Endodermal cell (in vitro differentiated cells): Measurements from ENCODE around the gene SQSTM1. TPM values are rescaled to one million over a fixed set of nuclear protein-coding genes. Genes with fewer than 3 reads are reported as not detected.

ENCODE experiments used
- DNase-seq: peaks from one replicate; pipeline ENCODE4 v3.0.0-alpha.2; 2017
- H3K27ac ChIP-seq: 2 replicates; pipeline ENCODE4 v1.5.1; 2013; ENCODE audit warnings: mild to moderate bottlenecking, low read depth, low read length, moderate library complexity
- H3K27me3 ChIP-seq: 2 replicates; pipeline ENCODE4 v1.6.1; 2013; ENCODE audit warnings: mild to moderate bottlenecking, low read length, moderate library complexity; ENCODE audit not compliant: insufficient read depth, control insufficient read depth, poor library complexity, severe bottlenecking
- H3K36me3 ChIP-seq: 2 replicates; pipeline ENCODE4 v1.7.0; 2013; ENCODE audit warnings: mild to moderate bottlenecking, low read length, moderate library complexity; ENCODE audit not compliant: control insufficient read depth, insufficient read depth
- H3K4me1 ChIP-seq: one replicate; pipeline ENCODE4 v1.7.0; 2013; ENCODE audit warnings: low read length; ENCODE audit not compliant: control insufficient read depth, insufficient read depth
- H3K4me3 ChIP-seq: 2 replicates; pipeline ENCODE4 v1.5.1; 2013; ENCODE audit warnings: mild to moderate bottlenecking, low read length, moderate library complexity
- H3K9ac ChIP-seq: 2 replicates; pipeline ENCODE4 v1.6.1; 2013; ENCODE audit warnings: mild to moderate bottlenecking, low read length, moderate library complexity; ENCODE audit not compliant: poor library complexity, severe bottlenecking; ENCODE audit errors: extremely low read depth
- H3K9me3 ChIP-seq: 2 replicates; pipeline ENCODE4 v1.6.1; 2013; ENCODE audit warnings: mild to moderate bottlenecking, low read length, moderate library complexity; ENCODE audit not compliant: control insufficient read depth
- H3K27ac Mint-ChIP-seq: 2 replicates; pipeline ENCODE4 v1.8.0; 2020; ENCODE audit warnings: mixed read lengths
- H3K27me3 Mint-ChIP-seq: 2 replicates; pipeline ENCODE4 v1.8.0; 2021; ENCODE audit warnings: mild to moderate bottlenecking, mixed read lengths; ENCODE audit not compliant: insufficient read depth
- H3K36me3 Mint-ChIP-seq: 2 replicates; pipeline ENCODE4 v1.8.0; 2020; ENCODE audit warnings: low read depth, mixed read lengths
- H3K4me1 Mint-ChIP-seq: 2 replicates; pipeline ENCODE4 v1.8.0; 2020; ENCODE audit warnings: mixed read lengths
- H3K4me3 Mint-ChIP-seq: 2 replicates; pipeline ENCODE4 v1.8.0; 2020; ENCODE audit warnings: mild to moderate bottlenecking, moderate library complexity, mixed read lengths
- H3K9me3 Mint-ChIP-seq: 2 replicates; pipeline ENCODE4 v1.8.0; 2020; ENCODE audit warnings: mild to moderate bottlenecking, mixed read lengths
- CTCF ChIP-seq: fragments of 200-600 bp; sonication (generic); conservative IDR thresholded peaks from 2 replicates; pipeline ENCODE4 v1.5.0; 2021; ENCODE audit warnings: antibody characterized with exemption, mild to moderate bottlenecking
- WGBS, 2 experiments: methylation state at CpG; one replicate each; pipeline versions ENCODE4 v1.1.5 to v1.1.7; 2013; ENCODE audit warnings: missing lambda C conversion rate in 2 of 2, mixed read lengths in 1 of 2; ENCODE audit not compliant: insufficient coverage in 1 of 2, insufficient read length in 1 of 2; 5-methylcytosine and 5-hydroxymethylcytosine counted together
- total RNA-seq, 2 donors: library from RNA; stranded (reverse); fragmentation: NEBNext Ultra II Directional in 1 of 2; extraction: Animal tissue kit (Norgen Biotek cat#: 25700) in 1 of 2; gene quantifications; 2 replicates in 1 of 2; 3 replicates in 1 of 2; pipeline ENCODE4 v1.2.1, GENCODE V29; 2021

SQSTM1 gene
- total RNA-seq, 2 donors from 2014 or later, result 134 to 172 TPM

- H3K27me3 Mint-ChIP-seq, result no peaks in the 10 kb centered on the region
- peak within 1 kb of the TSS; percentile 18 for H3K9ac ChIP-seq
- peak within 1 kb of the TSS; percentile 39 for H3K27ac Mint-ChIP-seq
- peaks cover 10% of the 10 kb centered on the region for H3K36me3 Mint-ChIP-seq
- H3K4me1 Mint-ChIP-seq, result peaks cover 13% of the 10 kb centered on the region
- peaks cover 7% of the 10 kb centered on the region for H3K36me3 ChIP-seq
- no peaks in the 10 kb centered on the region for H3K9me3 Mint-ChIP-seq
- no peak within 1 kb of the TSS for H3K27ac ChIP-seq
- WGBS, 2 experiments, result 0 to 1% methylated on average over 15 to 108 of the region's 108 CpGs
- peaks cover 2% of the 10 kb centered on the region for H3K4me1 ChIP-seq
- H3K9me3 ChIP-seq, result no peaks in the 10 kb centered on the region
- peak; percentile 86 for DNase-seq
- no peaks in the 10 kb centered on the region for H3K27me3 ChIP-seq
- TF ChIP-seq CTCF, result no peak
- H3K4me3 ChIP-seq, result peak within 1 kb of the TSS; percentile 78
- peak within 1 kb of the TSS; percentile 73 for H3K4me3 Mint-ChIP-seq
These were observed 14.3 kb upstream of the SQSTM1 start, which contains the start of gene MGAT4B for GRCh38 chr5:179806250-179807048. MGAT4B (minus strand) TSS chr5:179806866; CDS start chr5:179806583, 283 bp downstream.

GRCh38 chr5:179812135-179812825 is 8.4 kb upstream of the SQSTM1 start:
- H3K27me3 ChIP-seq, result no peaks in the 10 kb centered on the region
- no peak overlapping the region for H3K4me3 ChIP-seq
- no peak for TF ChIP-seq CTCF
- H3K27ac ChIP-seq, result no peak overlapping the region
- Mint-ChIP-seq H3K4me3 (no peak overlapping the region), H3K9me3 (no peaks in the 10 kb centered on the region), H3K27ac (no peak overlapping the region), H3K4me1 (no peaks in the 10 kb centered on the region), H3K27me3 (peaks cover 4% of the 10 kb centered on the region), H3K36me3 (peaks cover 37% of the 10 kb centered on the region)
- H3K4me1 ChIP-seq, result peaks cover 2% of the 10 kb centered on the region
- no peak overlapping the region for H3K9ac ChIP-seq
- DNase-seq, result no peak
- H3K9me3 ChIP-seq, result no peaks in the 10 kb centered on the region
- H3K36me3 ChIP-seq, result peaks cover 39% of the 10 kb centered on the region
- WGBS, 2 experiments, result 95 to 97% methylated on average over 22 to 27 of the region's 27 CpGs

DNA sequence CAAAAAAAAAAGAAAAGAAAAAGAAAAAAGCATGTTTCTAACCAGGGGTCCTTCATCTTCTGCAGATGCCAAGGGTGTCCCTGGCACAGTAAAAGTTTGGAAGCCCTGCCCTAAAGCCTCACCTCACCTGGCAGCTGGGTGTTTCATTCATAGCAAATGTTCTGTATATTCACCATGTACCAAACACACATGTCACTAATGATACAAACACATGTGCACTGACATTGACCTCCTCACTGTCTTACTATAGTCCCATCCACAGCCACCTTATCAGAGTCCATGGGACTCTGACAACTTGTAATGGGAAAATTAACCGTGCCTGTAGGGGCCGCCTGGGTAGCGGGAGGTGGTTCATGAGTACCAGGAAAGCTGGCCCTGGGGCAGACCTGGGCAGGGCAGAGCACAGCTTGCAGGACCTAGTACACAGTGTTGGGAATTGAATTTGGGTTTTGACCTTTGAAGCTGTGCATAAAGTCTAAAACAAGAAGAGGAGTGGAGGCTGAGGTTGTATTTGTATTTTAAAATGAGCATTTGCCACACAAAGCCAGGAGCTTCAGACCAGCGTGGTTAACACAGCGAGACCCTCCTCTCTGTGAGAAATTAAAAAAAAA is 7.6 kb upstream of the SQSTM1 start:
- Mint-ChIP-seq H3K9me3 (no peaks in the 10 kb centered on the region), H3K36me3 (peaks cover 37% of the 10 kb centered on the region), H3K4me1 (peaks cover 3% of the 10 kb centered on the region), H3K27ac (no peak overlapping the region), H3K4me3 (no peak overlapping the region), H3K27me3 (peaks cover 4% of the 10 kb centered on the region)
- no peak overlapping the region for H3K27ac ChIP-seq
- peaks cover 2% of the 10 kb centered on the region for H3K4me1 ChIP-seq
- H3K27me3 ChIP-seq, result no peaks in the 10 kb centered on the region
- no peak for TF ChIP-seq CTCF
- H3K9ac ChIP-seq, result no peak overlapping the region
- no peak for DNase-seq
- H3K9me3 ChIP-seq, result no peaks in the 10 kb centered on the region
- WGBS, 2 experiments, result 80 to 93% methylated on average over 4 to 5 of the region's 5 CpGs
- peaks cover 39% of the 10 kb centered on the region for H3K36me3 ChIP-seq
- no peak overlapping the region for H3K4me3 ChIP-seq
